GM12872 (cell line): ENCODE data around the gene EIF3B.

Source experiments
- TF ChIP-seq, protein P1 (sequence below): IDR thresholded peaks from 3 replicates; pipeline ENCODE4 v1.5.1; 2011; ENCODE audit warnings: low read depth, mild to moderate bottlenecking, low read length, moderate library complexity; ENCODE audit not compliant: insufficient read depth

Gene EIF3B

DNA sequence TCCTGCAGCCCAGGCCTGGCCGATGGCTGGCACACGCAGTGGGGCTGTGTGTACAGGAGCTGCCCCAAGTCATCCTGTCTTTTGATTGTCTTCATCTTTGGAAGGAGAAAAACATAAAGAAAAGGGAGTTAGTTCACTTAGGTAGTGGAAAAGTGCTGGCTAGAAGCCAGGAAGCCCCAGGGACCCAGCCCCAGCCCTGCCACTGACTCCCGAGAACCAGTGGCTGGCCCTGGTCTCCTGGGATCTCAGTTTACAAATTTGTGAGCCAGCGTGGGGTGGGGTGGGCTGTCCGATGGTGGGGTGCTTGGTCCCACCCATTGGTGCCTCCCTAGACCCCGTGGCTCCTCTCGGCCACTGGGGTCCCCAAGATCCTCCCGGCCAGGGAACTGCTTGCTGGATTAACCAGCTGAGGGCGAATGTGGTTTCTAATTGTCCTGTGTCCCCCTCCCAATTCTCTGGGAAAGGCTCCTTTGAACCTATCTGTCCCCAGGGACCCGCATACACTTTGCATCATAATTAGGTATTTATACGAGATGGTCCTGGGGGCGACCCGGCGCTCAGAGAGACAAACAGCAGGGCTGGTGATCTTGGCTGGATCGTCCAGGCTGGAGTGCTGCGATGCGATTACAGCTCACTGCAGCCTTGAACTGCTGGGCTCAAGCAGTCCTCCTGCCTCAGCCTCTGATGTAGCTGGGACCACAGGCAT lies 32.5 kb downstream of the EIF3B start:
- TF ChIP-seq, protein P1, sequence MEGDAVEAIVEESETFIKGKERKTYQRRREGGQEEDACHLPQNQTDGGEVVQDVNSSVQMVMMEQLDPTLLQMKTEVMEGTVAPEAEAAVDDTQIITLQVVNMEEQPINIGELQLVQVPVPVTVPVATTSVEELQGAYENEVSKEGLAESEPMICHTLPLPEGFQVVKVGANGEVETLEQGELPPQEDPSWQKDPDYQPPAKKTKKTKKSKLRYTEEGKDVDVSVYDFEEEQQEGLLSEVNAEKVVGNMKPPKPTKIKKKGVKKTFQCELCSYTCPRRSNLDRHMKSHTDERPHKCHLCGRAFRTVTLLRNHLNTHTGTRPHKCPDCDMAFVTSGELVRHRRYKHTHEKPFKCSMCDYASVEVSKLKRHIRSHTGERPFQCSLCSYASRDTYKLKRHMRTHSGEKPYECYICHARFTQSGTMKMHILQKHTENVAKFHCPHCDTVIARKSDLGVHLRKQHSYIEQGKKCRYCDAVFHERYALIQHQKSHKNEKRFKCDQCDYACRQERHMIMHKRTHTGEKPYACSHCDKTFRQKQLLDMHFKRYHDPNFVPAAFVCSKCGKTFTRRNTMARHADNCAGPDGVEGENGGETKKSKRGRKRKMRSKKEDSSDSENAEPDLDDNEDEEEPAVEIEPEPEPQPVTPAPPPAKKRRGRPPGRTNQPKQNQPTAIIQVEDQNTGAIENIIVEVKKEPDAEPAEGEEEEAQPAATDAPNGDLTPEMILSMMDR: no peak

DNA sequence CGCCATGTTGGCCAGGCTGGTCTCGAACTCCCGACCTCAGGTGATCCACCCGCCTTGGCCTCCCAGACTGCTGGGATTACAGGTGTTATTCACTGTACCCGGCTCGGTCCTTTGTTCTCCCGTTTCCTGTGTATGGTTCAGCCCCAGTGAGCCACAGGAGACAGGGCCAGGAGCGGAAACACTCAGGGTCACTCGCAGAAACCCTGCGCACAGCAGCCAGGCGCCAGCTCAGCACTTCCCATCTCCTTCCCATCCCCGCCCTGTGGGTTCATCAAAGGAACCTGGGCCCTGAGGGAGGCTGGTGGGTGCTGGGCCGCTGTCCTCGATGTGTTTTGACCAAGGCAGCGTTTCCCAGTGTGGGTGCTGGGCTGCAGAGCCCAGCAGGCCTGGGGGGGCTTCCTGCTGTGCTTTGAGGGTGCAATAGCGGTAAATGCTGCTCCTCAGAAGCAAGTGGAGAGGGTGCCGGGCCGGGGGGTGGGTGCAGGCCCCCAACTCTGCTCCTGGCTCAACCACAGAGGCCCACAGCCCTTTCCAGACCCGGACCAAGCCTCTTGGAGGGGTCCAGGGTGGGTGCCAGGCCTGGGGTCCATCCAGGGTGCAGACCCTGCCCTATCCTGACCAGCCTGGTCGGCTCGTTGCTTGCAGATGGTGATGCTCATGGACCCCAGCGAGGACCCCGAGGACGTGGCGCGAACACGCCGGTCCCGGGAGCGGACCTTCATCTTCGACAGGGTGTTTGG lies 33.4 kb downstream of the EIF3B start:
- TF ChIP-seq, protein P1: no peak

DNA sequence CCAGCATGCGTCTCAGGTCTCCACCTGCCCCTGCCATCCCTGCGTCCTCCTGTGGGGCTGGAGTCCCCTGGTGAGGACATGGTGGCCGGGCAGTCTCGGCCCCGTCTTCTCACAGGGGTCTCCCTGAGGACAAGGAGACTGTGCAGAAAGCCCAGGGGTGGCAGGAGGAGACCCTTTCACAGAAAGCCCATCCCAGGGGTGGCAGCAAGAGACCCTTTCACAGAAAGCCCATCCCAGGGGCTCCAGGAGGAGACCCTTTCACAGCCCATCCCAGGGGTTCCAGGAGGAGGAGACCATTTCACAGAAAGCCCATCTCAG lies 34.0 kb downstream of the EIF3B start:
- TF ChIP-seq, protein P1: no peak

DNA sequence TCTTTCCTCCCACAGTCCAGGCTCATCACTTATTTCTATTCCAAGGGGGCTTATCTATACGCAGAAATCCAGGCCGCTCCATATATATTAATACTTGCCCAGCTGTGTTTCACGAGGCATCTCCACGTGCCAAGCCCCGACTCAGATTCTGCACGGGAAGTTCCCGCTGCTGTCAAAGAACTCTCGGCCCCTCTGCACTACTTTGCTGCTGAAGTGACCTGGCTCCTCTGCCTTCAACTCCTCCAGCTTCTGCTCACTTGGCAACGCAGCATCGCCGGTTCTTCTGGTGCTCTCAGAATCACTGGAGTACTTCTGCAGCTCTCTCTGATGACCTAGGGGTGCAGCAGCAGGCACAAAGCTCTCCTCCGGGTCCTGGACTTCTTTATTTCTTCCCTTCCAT lies 39.1 kb downstream of the EIF3B start:
- TF ChIP-seq, protein P1: no peak

DNA sequence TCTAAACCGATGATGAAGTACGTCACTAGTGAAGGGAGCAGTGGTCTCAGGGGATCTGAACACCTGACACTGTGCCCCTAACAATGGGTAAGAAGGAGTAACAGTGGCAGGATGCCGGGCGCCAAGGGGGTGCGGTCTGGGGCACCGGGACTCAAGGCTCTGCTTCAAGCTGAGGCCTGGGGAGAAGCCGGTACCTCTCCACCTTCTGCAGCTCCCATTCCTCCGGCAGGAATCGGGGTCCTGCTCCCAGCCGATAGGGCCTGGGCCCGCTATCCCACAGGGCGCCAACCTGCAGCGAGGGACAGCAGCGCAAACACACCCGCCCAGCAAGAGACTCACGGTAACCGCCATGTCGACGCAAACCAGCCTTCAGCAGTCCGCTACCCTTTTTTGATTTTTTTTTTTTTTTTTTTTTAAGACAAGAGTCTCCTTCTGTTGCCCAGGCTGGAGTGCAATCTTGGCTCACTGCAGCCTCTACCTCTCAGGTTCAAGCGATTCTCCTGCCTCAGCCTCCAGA lies 40.0 kb downstream of the EIF3B start:
- TF ChIP-seq, protein P1: no peak

DNA sequence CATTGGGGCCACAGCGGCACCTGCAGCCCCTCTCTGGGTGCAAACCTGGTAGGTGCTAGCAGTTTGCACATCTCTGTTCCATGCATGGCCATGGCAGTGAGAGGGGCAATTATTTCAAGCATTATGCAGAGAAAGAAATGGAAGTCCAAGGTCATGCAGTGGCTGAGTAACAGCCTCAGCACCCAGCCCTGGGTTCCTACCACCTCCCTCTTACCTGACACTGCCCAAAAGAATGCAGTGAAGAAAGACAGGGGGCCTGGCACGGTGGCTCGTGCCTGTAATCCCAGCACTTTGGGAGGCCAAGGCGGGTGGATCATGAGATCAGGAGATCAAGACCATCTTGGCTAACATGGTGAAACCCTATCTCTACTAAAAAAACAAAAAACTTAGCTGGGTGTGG lies 43.9 kb downstream of the EIF3B start:
- TF ChIP-seq, protein P1: no peak

DNA sequence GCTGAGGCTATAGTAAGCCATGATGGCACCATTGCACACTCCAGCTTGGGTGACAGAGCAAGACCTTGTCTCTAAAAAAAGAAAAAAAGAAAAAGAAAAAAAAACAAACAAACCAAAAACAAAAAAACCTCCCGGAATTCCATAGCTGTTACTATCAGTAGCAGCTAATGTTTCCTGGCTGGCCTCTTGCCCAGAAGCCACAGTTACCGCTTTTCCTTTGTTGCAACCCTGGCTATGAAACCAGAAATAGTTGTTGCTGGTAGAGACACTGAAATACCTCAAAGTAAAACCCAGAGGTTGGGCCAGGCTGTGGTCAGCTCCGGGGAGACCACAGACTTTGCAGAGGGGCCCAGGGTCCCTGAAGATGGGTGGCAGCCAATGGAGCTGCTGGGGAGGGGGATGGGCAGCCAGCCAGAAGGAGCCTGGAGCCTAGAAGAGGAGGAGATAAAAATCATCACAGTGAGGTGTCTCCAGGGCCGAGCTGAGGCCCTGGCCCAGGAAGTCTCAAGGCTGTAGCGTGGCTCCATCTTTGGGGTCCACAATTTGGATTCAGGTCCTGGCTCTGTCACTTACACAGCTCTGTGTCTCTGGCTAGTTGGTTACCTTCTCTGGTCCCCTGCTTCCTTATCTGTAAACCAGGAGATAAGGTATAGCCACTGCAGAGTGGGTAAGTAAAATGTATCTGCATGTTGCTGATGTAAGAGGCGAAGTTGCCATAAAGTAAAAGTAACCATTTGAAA lies 45.4 kb downstream of the EIF3B start:
- TF ChIP-seq, protein P1: no peak
